SU-DHL-6 (cell line): ENCODE measurements around the gene ORAI3.

ENCODE experiments used
- EZH2phosphoT487 ChIP-seq: fragments of 200-600 bp; sonication (generic), shearing (Covaris generic); conservative IDR thresholded peaks from 2 replicates; pipeline ENCODE4 v1.6.1; 2018; ENCODE audit warnings: mild to moderate bottlenecking, antibody characterized with exemption, low read length, moderate library complexity, mixed read lengths
- TF ChIP-seq, protein P1 (sequence below): fragments of 200-600 bp; sonication (generic); IDR thresholded peaks from one replicate; pipeline ENCODE4 v1.5.1; 2017; ENCODE audit warnings: antibody characterized with exemption, mild to moderate bottlenecking, low read length, moderate library complexity; ENCODE audit not compliant: insufficient read depth, poor library complexity, severe bottlenecking

GRCh38 chr16:30944352-30944751 is 4.5 kb upstream of the ORAI3 start:
- TF ChIP-seq, protein P1, sequence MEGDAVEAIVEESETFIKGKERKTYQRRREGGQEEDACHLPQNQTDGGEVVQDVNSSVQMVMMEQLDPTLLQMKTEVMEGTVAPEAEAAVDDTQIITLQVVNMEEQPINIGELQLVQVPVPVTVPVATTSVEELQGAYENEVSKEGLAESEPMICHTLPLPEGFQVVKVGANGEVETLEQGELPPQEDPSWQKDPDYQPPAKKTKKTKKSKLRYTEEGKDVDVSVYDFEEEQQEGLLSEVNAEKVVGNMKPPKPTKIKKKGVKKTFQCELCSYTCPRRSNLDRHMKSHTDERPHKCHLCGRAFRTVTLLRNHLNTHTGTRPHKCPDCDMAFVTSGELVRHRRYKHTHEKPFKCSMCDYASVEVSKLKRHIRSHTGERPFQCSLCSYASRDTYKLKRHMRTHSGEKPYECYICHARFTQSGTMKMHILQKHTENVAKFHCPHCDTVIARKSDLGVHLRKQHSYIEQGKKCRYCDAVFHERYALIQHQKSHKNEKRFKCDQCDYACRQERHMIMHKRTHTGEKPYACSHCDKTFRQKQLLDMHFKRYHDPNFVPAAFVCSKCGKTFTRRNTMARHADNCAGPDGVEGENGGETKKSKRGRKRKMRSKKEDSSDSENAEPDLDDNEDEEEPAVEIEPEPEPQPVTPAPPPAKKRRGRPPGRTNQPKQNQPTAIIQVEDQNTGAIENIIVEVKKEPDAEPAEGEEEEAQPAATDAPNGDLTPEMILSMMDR = no peak
- TF ChIP-seq EZH2phosphoT487 = no peak
